H1 (cell line): ENCODE results near the gene PHLDA2. TPM values are rescaled to one million over a fixed set of nuclear protein-coding genes. Genes with fewer than 3 reads are reported as not detected.

Experiments
- CTCF ChIA-PET: fragments of 300-600 bp; sonication (Branson Sonifier 250); formaldehyde crosslinking; loops from one replicate; lab custom pipeline; 2021; ENCODE audit not compliant: partially characterized antibody; lab: Charles Lee
- POLR2A ChIA-PET: fragments of 300-600 bp; sonication (Branson Sonifier 250); formaldehyde crosslinking; loops from one replicate; lab custom pipeline; 2021; ENCODE audit warnings: inconsistent platforms; ENCODE audit not compliant: partially characterized antibody; lab: Charles Lee
- DNase-seq, 2 experiments: peaks; one replicate each; pipeline versions ENCODE4 v3.0.0 to v3.0.0-alpha.2; 2010 to 2022; ENCODE audit warnings: low spot score in 2 of 2, low read depth in 1 of 2, mixed read lengths in 1 of 2
- FAIRE-seq: peaks from 2 replicates; lab custom pipeline; 2011; peaks lifted over from hg19 to GRCh38; lab: Jason Lieb, UNC
- H2AFZ ChIP-seq: 2 replicates; pipeline ENCODE4 v1.8.1; 2012; ENCODE audit warnings: low read length, inconsistent platforms
- H2AK5ac ChIP-seq: 2 replicates; pipeline ENCODE4 v1.6.1; 2013; ENCODE audit warnings: low read depth, low read length
- H2BK120ac ChIP-seq: replicated peaks from 2 replicates; pipeline ENCODE3; 2013; ENCODE audit warnings: low read depth, low read length, inconsistent platforms
- H2BK12ac ChIP-seq: 2 replicates; pipeline ENCODE4 v1.6.1; 2013; ENCODE audit warnings: low read depth, low read length
- H2BK15ac ChIP-seq: 2 replicates; pipeline ENCODE4 v1.6.1; 2013; ENCODE audit warnings: low read length
- H2BK20ac ChIP-seq: 2 replicates; pipeline ENCODE4 v1.6.1; 2013; ENCODE audit warnings: low read length
- H2BK5ac ChIP-seq: 2 replicates; pipeline ENCODE4 v1.6.1; 2013; ENCODE audit warnings: low read depth, low read length
- H3K14ac ChIP-seq: 2 replicates; pipeline ENCODE4 v1.6.1; 2013; ENCODE audit warnings: inconsistent platforms; ENCODE audit not compliant: insufficient read length
- H3K18ac ChIP-seq: 2 replicates; pipeline ENCODE4 v1.6.1; 2013; ENCODE audit warnings: low read length; ENCODE audit errors: extremely low read depth
- H3K23ac ChIP-seq: 2 replicates; pipeline ENCODE4 v1.6.1; 2013; ENCODE audit warnings: inconsistent platforms; ENCODE audit not compliant: insufficient read length
- H3K23me2 ChIP-seq: 2 replicates; pipeline ENCODE4 v1.6.1; 2013; ENCODE audit warnings: low read depth, low read length
- H3K27ac ChIP-seq: 2 replicates; pipeline ENCODE4 v1.6.1; 2011; ENCODE audit warnings: low read depth, low read length, inconsistent platforms
- H3K27me3 ChIP-seq, 4 experiments: replicated peaks in 1 of 4; 1 replicate in 1 of 4; 2 replicates in 3 of 4; pipeline versions ENCODE4 v1.6.1 to v1.8.1; 2011 to 2013; ENCODE audit warnings: low read length in 3 of 4, mild to moderate bottlenecking in 3 of 4, inconsistent platforms in 2 of 4, mixed read lengths in 2 of 4, moderate library complexity in 1 of 4; ENCODE audit not compliant: control insufficient read depth in 3 of 4, insufficient read depth in 3 of 4; ENCODE audit errors: extremely low read depth in 1 of 4
- H3K36me3 ChIP-seq, 4 experiments: 2 replicates each; pipeline versions ENCODE4 v1.6.1 to v1.8.1; 2011 to 2013; ENCODE audit warnings: mild to moderate bottlenecking in 4 of 4, low read length in 3 of 4, moderate library complexity in 2 of 4, control low read depth in 1 of 4, inconsistent platforms in 1 of 4; ENCODE audit not compliant: insufficient read depth in 4 of 4, control insufficient read depth in 2 of 4
- H3K4ac ChIP-seq: replicated peaks from 2 replicates; pipeline ENCODE3; 2013; ENCODE audit warnings: low read length, low read depth, mixed read lengths, inconsistent platforms; ENCODE audit not compliant: insufficient read length
- H3K4me1 ChIP-seq, 4 experiments: replicated peaks in 1 of 4; 1 replicate in 1 of 4; 2 replicates in 3 of 4; pipeline versions ENCODE4 v1.6.1 to v1.8.1; 2011 to 2013; ENCODE audit warnings: low read length in 3 of 4, inconsistent platforms in 2 of 4, mixed read lengths in 1 of 4; ENCODE audit not compliant: insufficient read depth in 4 of 4, control insufficient read depth in 3 of 4
- H3K4me2 ChIP-seq, 2 experiments: 2 replicates each; pipeline versions ENCODE4 v1.6.1 to v1.8.1; 2011 to 2013; ENCODE audit warnings: low read depth in 2 of 2, low read length in 2 of 2, control low read depth in 1 of 2, inconsistent platforms in 1 of 2, mild to moderate bottlenecking in 1 of 2; ENCODE audit not compliant: insufficient read depth in 1 of 2
- H3K4me3 ChIP-seq, 4 experiments: fragments of 200-600, 300-600 bp in 1 of 4; sonication (generic), shearing (Covaris generic), sonication (Bioruptor Twin) in 1 of 4; 2 replicates each; pipeline versions ENCODE4 v1.5.1 to v1.8.1; 2011 to 2016; ENCODE audit warnings: low read length in 4 of 4, low read depth in 3 of 4, control low read depth in 2 of 4, inconsistent platforms in 2 of 4, mild to moderate bottlenecking in 2 of 4, mixed read lengths in 1 of 4, moderate library complexity in 1 of 4; ENCODE audit not compliant: insufficient read depth in 2 of 4; ENCODE audit errors: extremely low read depth in 1 of 4
- H3K56ac ChIP-seq: replicated peaks from 2 replicates; pipeline ENCODE3; 2013; ENCODE audit warnings: low read depth, mild to moderate bottlenecking, mixed read lengths, low read length, inconsistent platforms; ENCODE audit not compliant: insufficient read length
- H3K79me1 ChIP-seq: 2 replicates; pipeline ENCODE4 v1.6.1; 2013; ENCODE audit warnings: low read depth, low read length, control low read depth
- H3K79me2 ChIP-seq, 2 experiments: 2 replicates each; pipeline versions ENCODE4 v1.6.1 to v1.8.1; 2012 to 2013; ENCODE audit warnings: low read length in 2 of 2, mild to moderate bottlenecking in 2 of 2, inconsistent platforms in 1 of 2; ENCODE audit not compliant: insufficient read depth in 2 of 2, control insufficient read depth in 1 of 2
- H3K9ac ChIP-seq, 4 experiments: replicated peaks in 1 of 4; 1 replicate in 1 of 4; 2 replicates in 3 of 4; pipeline versions ENCODE4 v1.6.1 to v1.8.1; 2011 to 2013; ENCODE audit warnings: low read depth in 3 of 4, low read length in 3 of 4, control low read depth in 2 of 4, mild to moderate bottlenecking in 2 of 4, moderate library complexity in 2 of 4, inconsistent platforms in 1 of 4; ENCODE audit errors: extremely low read depth in 1 of 4
- H3K9me3 ChIP-seq, 2 experiments: 2 replicates each; pipeline versions ENCODE4 v1.6.1 to v1.8.1; 2012 to 2013; ENCODE audit warnings: mild to moderate bottlenecking in 2 of 2, moderate library complexity in 2 of 2, control low read depth in 1 of 2, inconsistent platforms in 1 of 2, low read depth in 1 of 2, low read length in 1 of 2, mixed read lengths in 1 of 2; ENCODE audit not compliant: insufficient read depth in 2 of 2
- H4K20me1 ChIP-seq, 2 experiments: replicated peaks in 1 of 2; 2 replicates each; pipeline versions ENCODE3 to v1.8.1; 2011 to 2013; ENCODE audit warnings: inconsistent platforms in 2 of 2, low read length in 2 of 2, mild to moderate bottlenecking in 1 of 2; ENCODE audit not compliant: insufficient read depth in 2 of 2, control insufficient read depth in 1 of 2
- H4K5ac ChIP-seq: 2 replicates; pipeline ENCODE4 v1.6.1; 2013; ENCODE audit warnings: low read length, low read depth, mixed read lengths, inconsistent platforms; ENCODE audit not compliant: insufficient read length
- H4K8ac ChIP-seq: 2 replicates; pipeline ENCODE4 v1.8.0; 2013; ENCODE audit warnings: mild to moderate bottlenecking, moderate library complexity, low read length, inconsistent platforms; ENCODE audit not compliant: insufficient read depth; ENCODE audit errors: extremely low read depth
- H4K91ac ChIP-seq: replicated peaks from 2 replicates; pipeline ENCODE3; 2013; ENCODE audit warnings: low read length, mixed read lengths, inconsistent platforms; ENCODE audit not compliant: insufficient read length
- ATF2 ChIP-seq: IDR thresholded peaks from 2 replicates; pipeline ENCODE4 v1.6.1; 2012; ENCODE audit warnings: low read length, inconsistent platforms
- BRCA1 ChIP-seq: IDR thresholded peaks from 2 replicates; pipeline ENCODE4 v1.6.1; 2012; ENCODE audit warnings: low read depth, low read length, improper control_type of control experiment
- CHD1 ChIP-seq: IDR thresholded peaks from 2 replicates; pipeline ENCODE4 v1.6.1; 2012; ENCODE audit warnings: low read depth, low read length, improper control_type of control experiment
- KDM5A ChIP-seq: fragments of 200-600 bp; IDR thresholded peaks from 2 replicates; pipeline ENCODE4 v1.7.1; 2012; ENCODE audit warnings: mild to moderate bottlenecking, low read length, inconsistent platforms, mixed read lengths
- RNF2 ChIP-seq: fragments of 200-900, 300-1000 bp; sonication (generic); IDR thresholded peaks from 2 replicates; pipeline ENCODE4 v1.7.1; 2016; ENCODE audit warnings: borderline replicate concordance, low read depth, mild to moderate bottlenecking, antibody characterized with exemption, low read length; ENCODE audit not compliant: poor library complexity, severe bottlenecking; ENCODE audit errors: missing control alignments
- SIRT6 ChIP-seq: IDR thresholded peaks from one replicate; pipeline ENCODE4 v1.7.1; 2012; ENCODE audit warnings: low read length, inconsistent platforms
- YY1 ChIP-seq: IDR thresholded peaks from 2 replicates; pipeline ENCODE4 v1.6.1; 2011; ENCODE audit warnings: low read depth, mild to moderate bottlenecking, low read length
- WGBS, 2 experiments: shearing (Covaris generic) in 1 of 2; methylation state at CpG; one replicate each; pipeline versions ENCODE4 v1.1.6 to v1.1.7; 2013 to 2015; ENCODE audit warnings: low lambda C conversion rate in 2 of 2, mixed read lengths in 2 of 2, inconsistent platforms in 1 of 2, low coverage in 1 of 2, missing lambda C conversion rate in 1 of 2; ENCODE audit not compliant: insufficient replicate concordance in 2 of 2, insufficient coverage in 1 of 2, insufficient read length in 1 of 2; ENCODE audit errors: extremely low coverage in 1 of 2, missing lambda C conversion rate in 1 of 2; 5-methylcytosine and 5-hydroxymethylcytosine counted together
- polyA plus RNA-seq, 7 experiments: library from polyadenylated mRNA; depleted of rRNA in 3 of 7; stranded (reverse) in 5 of 7; unstranded in 2 of 7; fragments of >200 nt in 5 of 7; fragments of 200-250 nt in 2 of 7; gene quantifications; 1 replicate in 5 of 7; 2 replicates in 1 of 7; 4 replicates in 1 of 7; pipeline versions ENCODE4 v1.2.1 to v1.2.3, GENCODE V29; 2011 to 2013; ENCODE audit warnings: missing spikeins in 2 of 7, mixed read lengths in 2 of 7
- total RNA-seq: library from RNA; stranded (reverse); fragmentation: NEBNext Ultra II Directional; extraction: Animal tissue kit (Norgen Biotek cat#: 25700); gene quantifications from 2 replicates; pipeline ENCODE4 v1.2.1, GENCODE V29; 2021

PHLDA2 gene
- total and polyA plus RNA-seq, 2 of the 8 experiments (the other 6 are each of a cell fraction or from before 2014, with no cell fraction given), result 5.2 to 7.6 TPM

- Histone ChIP-seq H3K36me3 (peaks cover 0 to 4% (median 0%) of the 10 kb centered on the region in 4 experiments; a peak in 1 of 8 replicates), H3K27ac (no peak overlapping the region), H3K23ac (no peak overlapping the region), H3K23me2 (peaks cover 14% of the 10 kb centered on the region), H3K4me1 (peaks cover 0 to 39% (median 30%) of the 10 kb centered on the region in 4 experiments; a peak in 6 of 7 replicates), H3K27me3 (peaks cover 2 to 60% (median 34%) of the 10 kb centered on the region in 4 experiments), H2BK120ac (no peak overlapping the region), H3K9me3 (no peaks in the 10 kb centered on the region), H4K20me1 (peaks cover 6 to 7% of the 10 kb centered on the region in 2 experiments), H3K79me2 (no peaks in the 10 kb centered on the region), H3K4ac (no peak overlapping the region), H3K4me2 (no peak overlapping the region), H2BK20ac (peak overlapping the region; percentile 15; the same call in 1 of the 2 replicates), H4K8ac (no peak overlapping the region), H3K9ac (no peak overlapping the region), H3K14ac (no peak overlapping the region), H2BK12ac (0 out of 2 replicates have a peak overlapping the region, but pooled peaks have one; percentile 77), H3K79me1 (no peaks in the 10 kb centered on the region), H2BK15ac (no peak overlapping the region), H3K56ac (no peak overlapping the region), H3K18ac (no peak overlapping the region), H2BK5ac (no peak overlapping the region), H2AK5ac (no peak overlapping the region), H2AFZ (no peak overlapping the region), H3K4me3 (no peak overlapping the region), H4K91ac (no peak overlapping the region), H4K5ac (no peak overlapping the region)
- no peak for TF ChIP-seq CHD1
- TF ChIP-seq BRCA1, result no peak
- no peak for TF ChIP-seq YY1
- no peak for TF ChIP-seq ATF2
- no peak for TF ChIP-seq KDM5A
- no peak for TF ChIP-seq SIRT6
- no peak for TF ChIP-seq RNF2
- ChIA-PET CTCF (interaction anchor here (0.7 to 13.5 kb wide), 58 partner anchors 9 to 465 kb away, joined by 3 to 521 read pairs (median 4); partner anchors contain the start of gene PHLDA2), POLR2A (interaction anchor here (0.6 to 1.9 kb wide), 4 partner anchors 120 to 354 kb away, joined by 3 to 8 read pairs (median 3); no protein-coding TSS in a partner anchor)
- no peak for FAIRE-seq
- no peak for DNase-seq
- WGBS, 2 experiments, result 84% methylated on average over 11 of the region's 11 CpGs; no CpG with 5 or more reads in 1 of the 2 experiments
Measured at GRCh38 chr11:2887515-2888195, 41.6 kb downstream of the PHLDA2 start.
